WTC11 (cell line): Measurements from ENCODE around the gene LCP1. TPM values are rescaled to one million over a fixed set of nuclear protein-coding genes. Genes with fewer than 3 reads are reported as not detected.

Source experiments
- ATAC-seq: fragments of 200-7000 bp; cut with Tn5 transposase; 2 replicates; pipeline ENCODE4 v1.10.0; 2021; ENCODE audit warnings: mild to moderate bottlenecking, moderate library complexity
- CTCF ChIA-PET: fragments of 300-600 bp; sonication (Branson Sonifier 250); formaldehyde crosslinking; loops from one replicate; lab custom pipeline; 2021; ENCODE audit warnings: antibody characterized with exemption; lab: Charles Lee
- POLR2A ChIA-PET: fragments of 350-600 bp; sonication (Branson Sonifier 250); formaldehyde crosslinking; loops from one replicate; lab custom pipeline; 2021; ENCODE audit warnings: antibody characterized with exemption; lab: Charles Lee
- DNase-seq: peaks from one replicate; pipeline ENCODE4 v3.0.0; 2021; ENCODE audit warnings: low spot score
- H3K27ac Mint-ChIP-seq: 2 replicates; pipeline ENCODE4 v1.8.0; 2021; ENCODE audit warnings: mixed read lengths
- H3K27me3 Mint-ChIP-seq: 2 replicates; pipeline ENCODE4 v1.8.0; 2021; ENCODE audit warnings: low read depth, mild to moderate bottlenecking, moderate library complexity, mixed read lengths
- H3K36me3 Mint-ChIP-seq: 2 replicates; pipeline ENCODE4 v1.8.0; 2021; ENCODE audit warnings: mixed read lengths
- H3K4me1 Mint-ChIP-seq: 2 replicates; pipeline ENCODE4 v1.8.0; 2022; ENCODE audit warnings: mixed read lengths
- H3K4me3 Mint-ChIP-seq: 2 replicates; pipeline ENCODE4 v1.8.0; 2021; ENCODE audit warnings: mild to moderate bottlenecking, moderate library complexity, mixed read lengths
- H3K9me3 Mint-ChIP-seq: 2 replicates; pipeline ENCODE4 v1.8.0; 2021; ENCODE audit warnings: mixed read lengths
- CBFB ChIP-seq: sonication (generic); formaldehyde crosslinking; IDR thresholded peaks from 2 replicates; pipeline ENCODE4 v1.8.1; 2022; ENCODE audit warnings: mild to moderate bottlenecking, low read depth, missing genetic modification reagents
- CREB1 ChIP-seq: sonication (generic); formaldehyde crosslinking; IDR thresholded peaks from 2 replicates; pipeline ENCODE4 v1.8.0; 2023; ENCODE audit warnings: mild to moderate bottlenecking, missing genetic modification reagents
- CREM ChIP-seq: sonication (generic); formaldehyde crosslinking; IDR thresholded peaks from 2 replicates; pipeline ENCODE4 v1.8.1; 2022; ENCODE audit warnings: mild to moderate bottlenecking, missing genetic modification reagents, moderate library complexity
- GRHL2 ChIP-seq: fragments of 250-450 bp; sonication (Bioruptor Pico); IDR thresholded peaks from 2 replicates; pipeline ENCODE4 v1.8.0; 2022; ENCODE audit warnings: mild to moderate bottlenecking, moderate library complexity; ENCODE audit not compliant: insufficient replicate concordance, severe bottlenecking
- IRF2 ChIP-seq: sonication (generic); formaldehyde crosslinking; IDR thresholded peaks from 2 replicates; pipeline ENCODE4 v1.8.0; 2022; ENCODE audit warnings: low read depth, missing genetic modification reagents, borderline replicate concordance
- JAZF1 ChIP-seq: fragments of 250-450 bp; sonication (Bioruptor Pico); IDR thresholded peaks from 2 replicates; pipeline ENCODE4 v1.9.0; 2021; ENCODE audit warnings: moderate library complexity, mild to moderate bottlenecking, inconsistent platforms
- OVOL2 ChIP-seq: fragments of 250-450 bp; sonication (Bioruptor Pico); IDR thresholded peaks from 2 replicates; pipeline ENCODE4 v1.9.0; 2021; ENCODE audit warnings: mild to moderate bottlenecking, borderline replicate concordance
- SMAD3 ChIP-seq: sonication (generic); formaldehyde crosslinking; IDR thresholded peaks from 2 replicates; pipeline ENCODE4 v1.8.0; 2022; ENCODE audit warnings: missing genetic modification reagents, mild to moderate bottlenecking, borderline replicate concordance
- SP1 ChIP-seq: sonication (generic); formaldehyde crosslinking; conservative IDR thresholded peaks from 2 replicates; pipeline ENCODE4 v1.8.1; 2022; ENCODE audit warnings: missing genetic modification reagents
- TEAD4 ChIP-seq: sonication (generic); formaldehyde crosslinking; IDR thresholded peaks from 2 replicates; pipeline ENCODE4 v1.8.0; 2022; ENCODE audit warnings: mild to moderate bottlenecking, missing genetic modification reagents
- ZNF121 ChIP-seq: sonication (generic); formaldehyde crosslinking; IDR thresholded peaks from 2 replicates; pipeline ENCODE4 v1.8.0; 2023; ENCODE audit warnings: missing genetic modification reagents
- ZNF416 ChIP-seq: fragments of 250-450 bp; sonication (Bioruptor Pico); IDR thresholded peaks from 2 replicates; pipeline ENCODE4 v1.9.0; 2021; ENCODE audit warnings: mild to moderate bottlenecking, inconsistent platforms
- total RNA-seq: library from RNA; stranded (reverse); gene quantifications from 3 replicates; pipeline ENCODE4 v1.2.3, GENCODE V29; 2021
- TF ChIP-seq, protein P1 (sequence below): sonication (generic); formaldehyde crosslinking; IDR thresholded peaks from 2 replicates; pipeline ENCODE4 v1.8.1; 2023; ENCODE audit warnings: mild to moderate bottlenecking, missing genetic modification reagents
- TF ChIP-seq, protein P2 (sequence below): sonication (generic); formaldehyde crosslinking; IDR thresholded peaks from 2 replicates; pipeline ENCODE4 v1.8.1; 2022; ENCODE audit warnings: missing genetic modification reagents, borderline replicate concordance
- TF ChIP-seq, protein P3 (sequence below): fragments of 250-450 bp; sonication (Bioruptor Pico); IDR thresholded peaks from 2 replicates; pipeline ENCODE4 v1.9.0; 2021; ENCODE audit warnings: mild to moderate bottlenecking, borderline replicate concordance
- TF ChIP-seq, protein P4 (sequence below): sonication (generic); formaldehyde crosslinking; conservative IDR thresholded peaks from 2 replicates; pipeline ENCODE4 v1.8.1; 2022; ENCODE audit warnings: mild to moderate bottlenecking, missing genetic modification reagents
- TF ChIP-seq, protein P5 (sequence below): sonication (generic); formaldehyde crosslinking; IDR thresholded peaks from 2 replicates; pipeline ENCODE4 v1.8.0; 2022; ENCODE audit warnings: mild to moderate bottlenecking, missing genetic modification reagents
- TF ChIP-seq, protein P6 (sequence below): sonication (generic); formaldehyde crosslinking; IDR thresholded peaks from 2 replicates; pipeline ENCODE4 v1.8.1; 2023; ENCODE audit warnings: mild to moderate bottlenecking, missing genetic modification reagents
- TF ChIP-seq, protein P7 (sequence below): sonication (generic); formaldehyde crosslinking; IDR thresholded peaks from 2 replicates; pipeline ENCODE4 v1.8.1; 2023; ENCODE audit warnings: mild to moderate bottlenecking, missing genetic modification reagents, moderate library complexity
- TF ChIP-seq, protein P8 (sequence below): fragments of 250-450 bp; sonication (Bioruptor Pico); IDR thresholded peaks from 2 replicates; pipeline ENCODE4 v1.9.0; 2021; ENCODE audit warnings: moderate library complexity, mild to moderate bottlenecking, inconsistent platforms, borderline replicate concordance

Gene LCP1
- total RNA-seq, 1 experiment from 2014 or later, result 3.2 TPM

DNA sequence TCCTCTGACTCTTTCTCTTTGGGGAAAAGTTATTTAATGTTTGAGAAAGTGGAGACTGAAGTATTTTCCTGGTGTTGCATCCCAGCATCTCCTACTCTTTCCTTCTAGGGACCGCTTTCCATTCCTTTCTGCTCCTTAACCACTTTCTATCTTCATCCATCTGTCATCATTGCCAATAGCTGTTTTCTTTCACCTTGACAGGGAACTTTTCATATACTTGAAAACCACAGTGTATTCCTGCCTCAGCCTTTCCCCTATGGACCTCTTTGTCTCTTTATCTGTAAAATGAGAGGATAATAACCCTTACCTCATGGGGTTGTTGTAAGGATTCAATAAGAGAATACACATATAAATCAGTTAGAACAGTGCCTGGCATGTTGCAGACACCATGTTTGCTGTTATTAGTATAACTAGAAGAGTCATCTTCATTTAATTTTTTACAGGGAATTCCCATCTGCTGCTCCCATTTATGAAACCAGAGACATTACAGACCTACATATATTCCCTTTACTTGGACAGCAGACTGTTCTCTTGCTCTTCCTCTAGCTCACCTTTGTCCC is 31.8 kb downstream of the LCP1 start:
- Mint-ChIP-seq H3K36me3 (no peaks in the 10 kb centered on the region), H3K4me1 (peaks cover 33% of the 10 kb centered on the region), H3K27me3 (no peaks in the 10 kb centered on the region), H3K27ac (no peak overlapping the region), H3K9me3 (no peaks in the 10 kb centered on the region), H3K4me3 (no peak overlapping the region)
- TF ChIP-seq, protein P1, sequence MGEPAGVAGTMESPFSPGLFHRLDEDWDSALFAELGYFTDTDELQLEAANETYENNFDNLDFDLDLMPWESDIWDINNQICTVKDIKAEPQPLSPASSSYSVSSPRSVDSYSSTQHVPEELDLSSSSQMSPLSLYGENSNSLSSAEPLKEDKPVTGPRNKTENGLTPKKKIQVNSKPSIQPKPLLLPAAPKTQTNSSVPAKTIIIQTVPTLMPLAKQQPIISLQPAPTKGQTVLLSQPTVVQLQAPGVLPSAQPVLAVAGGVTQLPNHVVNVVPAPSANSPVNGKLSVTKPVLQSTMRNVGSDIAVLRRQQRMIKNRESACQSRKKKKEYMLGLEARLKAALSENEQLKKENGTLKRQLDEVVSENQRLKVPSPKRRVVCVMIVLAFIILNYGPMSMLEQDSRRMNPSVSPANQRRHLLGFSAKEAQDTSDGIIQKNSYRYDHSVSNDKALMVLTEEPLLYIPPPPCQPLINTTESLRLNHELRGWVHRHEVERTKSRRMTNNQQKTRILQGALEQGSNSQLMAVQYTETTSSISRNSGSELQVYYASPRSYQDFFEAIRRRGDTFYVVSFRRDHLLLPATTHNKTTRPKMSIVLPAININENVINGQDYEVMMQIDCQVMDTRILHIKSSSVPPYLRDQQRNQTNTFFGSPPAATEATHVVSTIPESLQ, result no peak
- TF ChIP-seq SP1 (CRISPR knock-in tag), result no peak
- TF ChIP-seq ZNF416 (CRISPR knock-in tag), result no peak
- no peak for TF ChIP-seq OVOL2 (CRISPR knock-in tag)
- POLR2A ChIA-PET, result no interaction called here
- CTCF ChIA-PET, result interaction anchor here (2.0 to 2.4 kb wide), 3 partner anchors 10 to 171 kb away, joined by 7 to 19 read pairs (median 8); no protein-coding TSS in a partner anchor
- DNase-seq, result no peak
- no peak for ATAC-seq

DNA sequence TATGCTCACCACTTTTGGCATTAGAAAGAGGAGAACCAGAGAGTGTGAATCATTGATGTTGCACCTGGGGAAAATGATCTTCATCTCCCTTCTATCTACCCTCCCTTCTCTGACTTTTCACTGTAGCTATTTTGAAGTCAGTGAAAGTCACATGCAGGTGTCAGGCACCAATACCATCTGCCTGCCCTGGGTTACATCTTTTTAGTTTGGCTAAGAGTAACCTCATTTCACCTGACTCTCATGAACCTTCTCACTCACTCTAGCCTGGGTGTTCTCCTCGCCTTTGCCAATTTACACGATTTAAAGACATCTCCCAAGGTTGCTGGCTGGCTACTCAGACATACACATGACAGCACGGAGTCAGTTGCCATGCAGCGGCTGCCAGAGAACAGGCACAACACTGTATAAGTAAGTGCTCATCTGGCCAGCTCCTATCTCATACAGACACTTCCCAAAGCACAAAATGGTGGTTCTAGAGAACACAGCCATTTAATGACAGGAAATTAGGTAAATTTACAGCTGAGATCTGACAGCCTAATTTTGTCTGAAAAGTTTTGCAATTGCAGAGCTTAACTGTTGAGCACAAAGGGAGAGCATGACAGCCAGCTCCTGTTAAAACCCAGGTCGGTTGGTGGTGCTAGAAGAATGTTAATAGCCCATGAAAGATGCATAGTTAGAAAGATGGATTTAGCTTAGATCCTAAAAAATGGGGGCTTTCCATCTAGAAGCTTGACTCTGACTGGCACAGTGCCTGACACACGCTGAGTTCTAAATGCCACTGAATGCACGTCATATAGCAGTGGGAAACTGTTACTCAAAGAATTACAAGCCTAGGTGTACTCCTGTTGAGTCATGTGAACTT is 32.5 kb downstream of the LCP1 start:
- CTCF ChIA-PET, result interaction anchor here (0.8 to 2.4 kb wide), 5 partner anchors 10 to 172 kb away, joined by 3 to 19 read pairs (median 7); no protein-coding TSS in a partner anchor
- Mint-ChIP-seq H3K36me3 (no peaks in the 10 kb centered on the region), H3K4me3 (no peak overlapping the region), H3K9me3 (no peaks in the 10 kb centered on the region), H3K4me1 (peaks cover 40% of the 10 kb centered on the region), H3K27ac (no peak overlapping the region), H3K27me3 (no peaks in the 10 kb centered on the region; the same call in 1 of the 2 replicates)
- TF ChIP-seq CREB1 (CRISPR knock-in tag) (no peak), GRHL2 (CRISPR knock-in tag) (no peak), CREM (CRISPR knock-in tag) (no peak), CBFB (CRISPR knock-in tag) (no peak), SMAD3 (no peak), SP1 (CRISPR knock-in tag) (no peak), OVOL2 (CRISPR knock-in tag) (no peak), JAZF1 (no peak), IRF2 (CRISPR knock-in tag) (no peak), ZNF121 (CRISPR knock-in tag) (no peak), TEAD4 (CRISPR knock-in tag) (no peak)
- TF ChIP-seq, protein P2, sequence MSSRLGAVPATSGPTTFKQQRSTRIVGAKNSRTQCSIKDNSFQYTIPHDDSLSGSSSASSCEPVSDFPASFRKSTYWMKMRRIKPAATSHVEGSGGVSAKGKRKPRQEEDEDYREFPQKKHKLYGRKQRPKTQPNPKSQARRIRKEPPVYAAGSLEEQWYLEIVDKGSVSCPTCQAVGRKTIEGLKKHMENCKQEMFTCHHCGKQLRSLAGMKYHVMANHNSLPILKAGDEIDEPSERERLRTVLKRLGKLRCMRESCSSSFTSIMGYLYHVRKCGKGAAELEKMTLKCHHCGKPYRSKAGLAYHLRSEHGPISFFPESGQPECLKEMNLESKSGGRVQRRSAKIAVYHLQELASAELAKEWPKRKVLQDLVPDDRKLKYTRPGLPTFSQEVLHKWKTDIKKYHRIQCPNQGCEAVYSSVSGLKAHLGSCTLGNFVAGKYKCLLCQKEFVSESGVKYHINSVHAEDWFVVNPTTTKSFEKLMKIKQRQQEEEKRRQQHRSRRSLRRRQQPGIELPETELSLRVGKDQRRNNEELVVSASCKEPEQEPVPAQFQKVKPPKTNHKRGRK (CRISPR knock-in tag), result no peak
- TF ChIP-seq, protein P3, sequence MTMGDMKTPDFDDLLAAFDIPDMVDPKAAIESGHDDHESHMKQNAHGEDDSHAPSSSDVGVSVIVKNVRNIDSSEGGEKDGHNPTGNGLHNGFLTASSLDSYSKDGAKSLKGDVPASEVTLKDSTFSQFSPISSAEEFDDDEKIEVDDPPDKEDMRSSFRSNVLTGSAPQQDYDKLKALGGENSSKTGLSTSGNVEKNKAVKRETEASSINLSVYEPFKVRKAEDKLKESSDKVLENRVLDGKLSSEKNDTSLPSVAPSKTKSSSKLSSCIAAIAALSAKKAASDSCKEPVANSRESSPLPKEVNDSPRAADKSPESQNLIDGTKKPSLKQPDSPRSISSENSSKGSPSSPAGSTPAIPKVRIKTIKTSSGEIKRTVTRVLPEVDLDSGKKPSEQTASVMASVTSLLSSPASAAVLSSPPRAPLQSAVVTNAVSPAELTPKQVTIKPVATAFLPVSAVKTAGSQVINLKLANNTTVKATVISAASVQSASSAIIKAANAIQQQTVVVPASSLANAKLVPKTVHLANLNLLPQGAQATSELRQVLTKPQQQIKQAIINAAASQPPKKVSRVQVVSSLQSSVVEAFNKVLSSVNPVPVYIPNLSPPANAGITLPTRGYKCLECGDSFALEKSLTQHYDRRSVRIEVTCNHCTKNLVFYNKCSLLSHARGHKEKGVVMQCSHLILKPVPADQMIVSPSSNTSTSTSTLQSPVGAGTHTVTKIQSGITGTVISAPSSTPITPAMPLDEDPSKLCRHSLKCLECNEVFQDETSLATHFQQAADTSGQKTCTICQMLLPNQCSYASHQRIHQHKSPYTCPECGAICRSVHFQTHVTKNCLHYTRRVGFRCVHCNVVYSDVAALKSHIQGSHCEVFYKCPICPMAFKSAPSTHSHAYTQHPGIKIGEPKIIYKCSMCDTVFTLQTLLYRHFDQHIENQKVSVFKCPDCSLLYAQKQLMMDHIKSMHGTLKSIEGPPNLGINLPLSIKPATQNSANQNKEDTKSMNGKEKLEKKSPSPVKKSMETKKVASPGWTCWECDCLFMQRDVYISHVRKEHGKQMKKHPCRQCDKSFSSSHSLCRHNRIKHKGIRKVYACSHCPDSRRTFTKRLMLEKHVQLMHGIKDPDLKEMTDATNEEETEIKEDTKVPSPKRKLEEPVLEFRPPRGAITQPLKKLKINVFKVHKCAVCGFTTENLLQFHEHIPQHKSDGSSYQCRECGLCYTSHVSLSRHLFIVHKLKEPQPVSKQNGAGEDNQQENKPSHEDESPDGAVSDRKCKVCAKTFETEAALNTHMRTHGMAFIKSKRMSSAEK (CRISPR knock-in tag), result no peak
- TF ChIP-seq, protein P4, sequence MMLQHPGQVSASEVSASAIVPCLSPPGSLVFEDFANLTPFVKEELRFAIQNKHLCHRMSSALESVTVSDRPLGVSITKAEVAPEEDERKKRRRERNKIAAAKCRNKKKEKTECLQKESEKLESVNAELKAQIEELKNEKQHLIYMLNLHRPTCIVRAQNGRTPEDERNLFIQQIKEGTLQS, result no peak
- TF ChIP-seq, protein P5, sequence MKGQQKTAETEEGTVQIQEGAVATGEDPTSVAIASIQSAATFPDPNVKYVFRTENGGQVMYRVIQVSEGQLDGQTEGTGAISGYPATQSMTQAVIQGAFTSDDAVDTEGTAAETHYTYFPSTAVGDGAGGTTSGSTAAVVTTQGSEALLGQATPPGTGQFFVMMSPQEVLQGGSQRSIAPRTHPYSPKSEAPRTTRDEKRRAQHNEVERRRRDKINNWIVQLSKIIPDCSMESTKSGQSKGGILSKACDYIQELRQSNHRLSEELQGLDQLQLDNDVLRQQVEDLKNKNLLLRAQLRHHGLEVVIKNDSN (CRISPR knock-in tag), result no peak
- TF ChIP-seq, protein P6, sequence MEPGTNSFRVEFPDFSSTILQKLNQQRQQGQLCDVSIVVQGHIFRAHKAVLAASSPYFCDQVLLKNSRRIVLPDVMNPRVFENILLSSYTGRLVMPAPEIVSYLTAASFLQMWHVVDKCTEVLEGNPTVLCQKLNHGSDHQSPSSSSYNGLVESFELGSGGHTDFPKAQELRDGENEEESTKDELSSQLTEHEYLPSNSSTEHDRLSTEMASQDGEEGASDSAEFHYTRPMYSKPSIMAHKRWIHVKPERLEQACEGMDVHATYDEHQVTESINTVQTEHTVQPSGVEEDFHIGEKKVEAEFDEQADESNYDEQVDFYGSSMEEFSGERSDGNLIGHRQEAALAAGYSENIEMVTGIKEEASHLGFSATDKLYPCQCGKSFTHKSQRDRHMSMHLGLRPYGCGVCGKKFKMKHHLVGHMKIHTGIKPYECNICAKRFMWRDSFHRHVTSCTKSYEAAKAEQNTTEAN, result no peak
- TF ChIP-seq, protein P7, sequence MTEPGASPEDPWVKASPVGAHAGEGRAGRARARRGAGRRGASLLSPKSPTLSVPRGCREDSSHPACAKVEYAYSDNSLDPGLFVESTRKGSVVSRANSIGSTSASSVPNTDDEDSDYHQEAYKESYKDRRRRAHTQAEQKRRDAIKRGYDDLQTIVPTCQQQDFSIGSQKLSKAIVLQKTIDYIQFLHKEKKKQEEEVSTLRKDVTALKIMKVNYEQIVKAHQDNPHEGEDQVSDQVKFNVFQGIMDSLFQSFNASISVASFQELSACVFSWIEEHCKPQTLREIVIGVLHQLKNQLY (CRISPR knock-in tag), result no peak
- TF ChIP-seq, protein P8, sequence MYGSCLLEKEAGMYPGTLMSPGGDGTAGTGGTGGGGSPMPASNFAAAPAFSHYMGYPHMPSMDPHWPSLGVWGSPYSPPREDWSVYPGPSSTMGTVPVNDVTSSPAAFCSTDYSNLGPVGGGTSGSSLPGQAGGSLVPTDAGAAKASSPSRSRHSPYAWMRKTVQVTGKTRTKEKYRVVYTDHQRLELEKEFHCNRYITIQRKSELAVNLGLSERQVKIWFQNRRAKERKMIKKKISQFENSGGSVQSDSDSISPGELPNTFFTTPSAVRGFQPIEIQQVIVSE (CRISPR knock-in tag), result no peak
- ATAC-seq (no peak; the same call in 1 of the 2 replicates), DNase-seq (no peak)
- POLR2A ChIA-PET, result no interaction called here
